H9 (cell line): ENCODE results near the gene ITPR2. TPM values are rescaled to one million over a fixed set of nuclear protein-coding genes. Genes with fewer than 3 reads are reported as not detected.

Experiments
- DNase-seq: peaks from one replicate; pipeline ENCODE4 v3.0.0-alpha.2; 2017
- H2AFZ ChIP-seq: one replicate; pipeline ENCODE4 v1.6.1; 2013; ENCODE audit warnings: mild to moderate bottlenecking, low read length, control low read depth, moderate library complexity
- H2AK5ac ChIP-seq: 2 replicates; pipeline ENCODE4 v1.6.1; 2013; ENCODE audit warnings: low read length, control low read depth, mixed read lengths; ENCODE audit not compliant: insufficient read length
- H2BK120ac ChIP-seq: one replicate; pipeline ENCODE4 v1.6.1; 2013; ENCODE audit warnings: low read depth, mild to moderate bottlenecking, low read length, control low read depth, inconsistent platforms; ENCODE audit not compliant: poor library complexity, severe bottlenecking
- H2BK12ac ChIP-seq: 2 replicates; pipeline ENCODE4 v1.6.1; 2013; ENCODE audit warnings: low read length, control low read depth, mixed read lengths, low read depth; ENCODE audit not compliant: insufficient read length
- H2BK15ac ChIP-seq: 2 replicates; pipeline ENCODE4 v1.6.1; 2013; ENCODE audit warnings: low read depth, low read length, control low read depth
- H2BK20ac ChIP-seq: one replicate; pipeline ENCODE4 v1.6.1; 2013; ENCODE audit warnings: low read depth, mild to moderate bottlenecking, low read length, control low read depth, inconsistent platforms; ENCODE audit not compliant: poor library complexity, severe bottlenecking
- H2BK5ac ChIP-seq: 2 replicates; pipeline ENCODE4 v1.6.1; 2013; ENCODE audit warnings: low read length, control low read depth, mixed read lengths; ENCODE audit not compliant: insufficient read length
- H3K14ac ChIP-seq: 2 replicates; pipeline ENCODE4 v1.6.1; 2013; ENCODE audit warnings: low read length, control low read depth; ENCODE audit not compliant: insufficient read depth
- H3K18ac ChIP-seq: 2 replicates; pipeline ENCODE4 v1.6.1; 2013; ENCODE audit warnings: low read depth, mild to moderate bottlenecking, mixed read lengths, low read length, control low read depth; ENCODE audit not compliant: insufficient read length
- H3K23ac ChIP-seq: 2 replicates; pipeline ENCODE4 v1.6.1; 2013; ENCODE audit warnings: low read length, control low read depth, mixed read lengths, low read depth; ENCODE audit not compliant: insufficient read length
- H3K23me2 ChIP-seq: 2 replicates; pipeline ENCODE4 v1.6.1; 2013; ENCODE audit warnings: low read depth, mild to moderate bottlenecking, mixed read lengths, low read length, control low read depth; ENCODE audit not compliant: insufficient read length, poor library complexity, severe bottlenecking
- H3K27ac ChIP-seq: 2 replicates; pipeline ENCODE4 v1.5.1; 2013; ENCODE audit warnings: low read length, control low read depth, mixed read lengths, low read depth; ENCODE audit not compliant: insufficient read length
- H3K27me3 ChIP-seq: 2 replicates; pipeline ENCODE4 v1.6.1; 2013; ENCODE audit warnings: low read length, control low read depth, inconsistent platforms; ENCODE audit not compliant: insufficient read depth
- H3K4ac ChIP-seq: 2 replicates; pipeline ENCODE4 v1.6.1; 2013; ENCODE audit warnings: low read depth, mild to moderate bottlenecking, control low read depth, inconsistent platforms, low read length, moderate library complexity
- H3K4me1 ChIP-seq: 2 replicates; pipeline ENCODE4 v1.6.1; 2013; ENCODE audit warnings: low read length, control low read depth, inconsistent platforms; ENCODE audit not compliant: insufficient read depth
- H3K4me2 ChIP-seq: 2 replicates; pipeline ENCODE4 v1.6.1; 2013; ENCODE audit warnings: low read length, control low read depth, mixed read lengths; ENCODE audit not compliant: insufficient read length, insufficient read depth
- H3K56ac ChIP-seq: 2 replicates; pipeline ENCODE4 v1.6.1; 2013; ENCODE audit warnings: low read depth, mild to moderate bottlenecking, mixed read lengths, low read length, control low read depth; ENCODE audit not compliant: insufficient read length
- H3K79me1 ChIP-seq: 2 replicates; pipeline ENCODE4 v1.6.1; 2013; ENCODE audit warnings: low read depth, mild to moderate bottlenecking, moderate library complexity, low read length, control low read depth, inconsistent platforms; ENCODE audit not compliant: insufficient read depth, poor library complexity, severe bottlenecking
- H3K79me2 ChIP-seq: 2 replicates; pipeline ENCODE4 v1.6.1; 2013; ENCODE audit warnings: low read length, control low read depth, inconsistent platforms; ENCODE audit not compliant: insufficient read depth
- H3K9ac ChIP-seq: 2 replicates; pipeline ENCODE4 v1.6.1; 2013; ENCODE audit warnings: low read length, control low read depth, mixed read lengths; ENCODE audit not compliant: insufficient read length; ENCODE audit errors: extremely low read depth
- H3K9me3 ChIP-seq: one replicate; pipeline ENCODE4 v1.6.1; 2013; ENCODE audit warnings: low read depth, low read length, inconsistent platforms; ENCODE audit not compliant: control insufficient read depth
- H3T11ph ChIP-seq: one replicate; pipeline ENCODE4 v1.6.1; 2013; ENCODE audit warnings: mild to moderate bottlenecking, low read length, control low read depth, inconsistent platforms
- H4K20me1 ChIP-seq: one replicate; pipeline ENCODE4 v1.6.1; 2013; ENCODE audit not compliant: control insufficient read depth, insufficient read length, insufficient read depth
- H4K5ac ChIP-seq: 2 replicates; pipeline ENCODE4 v1.6.1; 2013; ENCODE audit warnings: low read depth, mild to moderate bottlenecking, mixed read lengths, low read length, control low read depth; ENCODE audit not compliant: insufficient read length
- H4K8ac ChIP-seq: replicated peaks from 2 replicates; pipeline ENCODE4 v1.6.1; 2013; ENCODE audit warnings: low read length, control low read depth, mixed read lengths, low read depth; ENCODE audit not compliant: insufficient read length
- H4K91ac ChIP-seq: 2 replicates; pipeline ENCODE4 v1.6.1; 2013; ENCODE audit warnings: low read depth, mild to moderate bottlenecking, moderate library complexity, mixed read lengths, low read length, control low read depth; ENCODE audit not compliant: insufficient read length
- H3K27ac Mint-ChIP-seq, 3 experiments: 2 replicates in 2 of 3; 3 replicates in 1 of 3; pipeline ENCODE4 v1.8.0; 2020 to 2021; ENCODE audit warnings: mixed read lengths in 3 of 3, mild to moderate bottlenecking in 1 of 3, moderate library complexity in 1 of 3
- H3K27me3 Mint-ChIP-seq: 2 replicates; pipeline ENCODE4 v1.8.0; 2021; ENCODE audit warnings: low read depth, mild to moderate bottlenecking, moderate library complexity, mixed read lengths
- H3K36me3 Mint-ChIP-seq, 3 experiments: 2 replicates in 2 of 3; 3 replicates in 1 of 3; pipeline ENCODE4 v1.8.0; 2020 to 2021; ENCODE audit warnings: low read depth in 3 of 3, mixed read lengths in 3 of 3; ENCODE audit not compliant: insufficient read depth in 1 of 3
- H3K4me1 Mint-ChIP-seq, 2 experiments: 2 replicates each; pipeline ENCODE4 v1.8.0; 2020; ENCODE audit warnings: mixed read lengths in 2 of 2
- H3K4me3 Mint-ChIP-seq, 2 experiments: 2 replicates in 1 of 2; 3 replicates in 1 of 2; pipeline ENCODE4 v1.8.0; 2020 to 2021; ENCODE audit warnings: mild to moderate bottlenecking in 2 of 2, mixed read lengths in 2 of 2, moderate library complexity in 1 of 2
- H3K9me3 Mint-ChIP-seq, 2 experiments: 2 replicates in 1 of 2; 3 replicates in 1 of 2; pipeline ENCODE4 v1.8.0; 2020; ENCODE audit warnings: mild to moderate bottlenecking in 2 of 2, mixed read lengths in 2 of 2, moderate library complexity in 1 of 2
- WGBS: extraction: QIAGEN DNeasy Blood & Tissue Kit; methylation state at CpG from one replicate; pipeline ENCODE4 v1.1.7; 2013; ENCODE audit warnings: missing lambda C conversion rate, low lambda C conversion rate, mixed read lengths; ENCODE audit not compliant: insufficient read length; ENCODE audit errors: extremely low coverage; 5-methylcytosine and 5-hydroxymethylcytosine counted together
- total RNA-seq: library from RNA; stranded (reverse); gene quantifications from 2 replicates; pipeline ENCODE4 v1.2.1, GENCODE V29; 2021
- TF ChIP-seq, protein P1 (sequence below): fragments of 200-600 bp; sonication (generic); conservative IDR thresholded peaks from 3 replicates; pipeline ENCODE4 v1.8.0; 2021; ENCODE audit warnings: antibody characterized with exemption, mild to moderate bottlenecking

ITPR2 gene
- total RNA-seq, 1 experiment from 2014 or later = 14.8 TPM

DNA sequence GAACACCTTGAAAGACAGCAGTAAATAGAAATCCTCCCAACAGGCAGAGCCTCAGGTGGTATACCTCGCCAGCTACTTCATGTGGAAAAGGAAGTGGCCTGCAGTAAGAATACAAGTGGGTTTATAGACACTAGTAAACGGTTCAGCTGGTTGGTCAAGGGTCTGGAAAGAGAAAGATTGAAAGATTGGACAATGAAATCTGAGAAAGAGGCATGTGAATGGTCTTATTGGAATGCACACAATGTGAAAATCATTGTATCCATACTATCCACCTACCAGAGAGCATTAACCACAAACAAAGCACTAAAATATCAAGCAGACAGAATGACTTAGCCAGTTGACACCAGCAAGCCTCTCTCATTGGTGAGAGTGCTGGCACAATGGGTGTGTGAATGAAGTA is 539.4 kb downstream of the ITPR2 start:
- no peaks in the 10 kb centered on the region for H3K79me2 ChIP-seq
- no peak overlapping the region for H2BK20ac ChIP-seq
- H4K8ac ChIP-seq = no peak overlapping the region
- H3K4me1 Mint-ChIP-seq = peaks cover 0 to 4% of the 10 kb centered on the region in 2 experiments; a peak in 1 of 4 replicates
- H3K18ac ChIP-seq = no peak overlapping the region
- H3K9me3 ChIP-seq = no peaks in the 10 kb centered on the region
- no peak overlapping the region for H3K4ac ChIP-seq
- H4K5ac ChIP-seq = no peak overlapping the region
- no CpG with 5 or more reads among the region's 2 CpGs for WGBS
- no peak overlapping the region for H4K91ac ChIP-seq
- no peak overlapping the region for H3K23ac ChIP-seq
- H2AFZ ChIP-seq = no peak overlapping the region
- H3K4me1 ChIP-seq = no peaks in the 10 kb centered on the region
- no peak overlapping the region for H2BK15ac ChIP-seq
- no peak overlapping the region for H3K14ac ChIP-seq
- TF ChIP-seq, protein P1, sequence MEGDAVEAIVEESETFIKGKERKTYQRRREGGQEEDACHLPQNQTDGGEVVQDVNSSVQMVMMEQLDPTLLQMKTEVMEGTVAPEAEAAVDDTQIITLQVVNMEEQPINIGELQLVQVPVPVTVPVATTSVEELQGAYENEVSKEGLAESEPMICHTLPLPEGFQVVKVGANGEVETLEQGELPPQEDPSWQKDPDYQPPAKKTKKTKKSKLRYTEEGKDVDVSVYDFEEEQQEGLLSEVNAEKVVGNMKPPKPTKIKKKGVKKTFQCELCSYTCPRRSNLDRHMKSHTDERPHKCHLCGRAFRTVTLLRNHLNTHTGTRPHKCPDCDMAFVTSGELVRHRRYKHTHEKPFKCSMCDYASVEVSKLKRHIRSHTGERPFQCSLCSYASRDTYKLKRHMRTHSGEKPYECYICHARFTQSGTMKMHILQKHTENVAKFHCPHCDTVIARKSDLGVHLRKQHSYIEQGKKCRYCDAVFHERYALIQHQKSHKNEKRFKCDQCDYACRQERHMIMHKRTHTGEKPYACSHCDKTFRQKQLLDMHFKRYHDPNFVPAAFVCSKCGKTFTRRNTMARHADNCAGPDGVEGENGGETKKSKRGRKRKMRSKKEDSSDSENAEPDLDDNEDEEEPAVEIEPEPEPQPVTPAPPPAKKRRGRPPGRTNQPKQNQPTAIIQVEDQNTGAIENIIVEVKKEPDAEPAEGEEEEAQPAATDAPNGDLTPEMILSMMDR = no peak
- DNase-seq = no peak
- H3K27me3 Mint-ChIP-seq = no peaks in the 10 kb centered on the region; the same call in 1 of the 2 replicates
- no peak overlapping the region for H3K4me3 Mint-ChIP-seq
- H3K36me3 Mint-ChIP-seq = no peaks in the 10 kb centered on the region
- H2BK120ac ChIP-seq = no peak overlapping the region
- H3K79me1 ChIP-seq = no peaks in the 10 kb centered on the region
- no peaks in the 10 kb centered on the region for H3K23me2 ChIP-seq
- H3K9me3 Mint-ChIP-seq = no peaks in the 10 kb centered on the region
- H2AK5ac ChIP-seq = no peak overlapping the region
- H3K27me3 ChIP-seq = no peaks in the 10 kb centered on the region
- H3K56ac ChIP-seq = no peak overlapping the region
- no peak overlapping the region for H3K4me2 ChIP-seq
- no peak overlapping the region for H3K9ac ChIP-seq
- H3T11ph ChIP-seq = no peak overlapping the region
- H2BK12ac ChIP-seq = no peak overlapping the region
- no peak overlapping the region for H3K27ac ChIP-seq
- H2BK5ac ChIP-seq = no peak overlapping the region
- H3K27ac Mint-ChIP-seq = no peak overlapping the region
- H4K20me1 ChIP-seq = no peaks in the 10 kb centered on the region
